CD8-positive, alpha-beta memory T cell (primary cell): ENCODE data around the gene TXNL4A. TPM values are rescaled to one million over a fixed set of nuclear protein-coding genes. Genes with fewer than 3 reads are reported as not detected.
A peak's percentile ranks its signal among the peaks of the same experiment; 100 is the strongest.
"Not testable (repeated sequence)": the region's sequence is repeated elsewhere in the genome, so short reads cannot be mapped to it uniquely, and the experiment has no call there.

Experiments used
- CTCF ChIA-PET: fragments of 350-600 bp; sonication (Branson Sonifier 250); formaldehyde crosslinking; loops from one replicate; lab custom pipeline; 2021; ENCODE audit warnings: antibody characterized with exemption; lab: Charles Lee
- POLR2A ChIA-PET: fragments of 350-600 bp; sonication (Branson Sonifier 250); formaldehyde crosslinking; loops from one replicate; lab custom pipeline; 2021; ENCODE audit warnings: antibody characterized with exemption; lab: Charles Lee
- DNase-seq, 5 donors: peaks; one replicate each; pipeline versions ENCODE4 v3.0.0 to v3.0.0-alpha.2; 2020 to 2022; ENCODE audit warnings: mixed read lengths in 1 of 5
- H3K27ac ChIP-seq: one replicate; pipeline ENCODE4 v1.7.0; 2013; ENCODE audit warnings: low read depth, mild to moderate bottlenecking, low read length, moderate library complexity
- H3K27me3 ChIP-seq: 2 replicates; pipeline ENCODE4 v1.7.0; 2013; ENCODE audit warnings: low read length, mild to moderate bottlenecking; ENCODE audit not compliant: insufficient read depth, poor library complexity, severe bottlenecking
- H3K36me3 ChIP-seq: 2 replicates; pipeline ENCODE4 v1.7.0; 2013; ENCODE audit warnings: mild to moderate bottlenecking, low read length, moderate library complexity; ENCODE audit not compliant: insufficient read depth
- H3K4me1 ChIP-seq: 2 replicates; pipeline ENCODE4 v1.7.0; 2013; ENCODE audit warnings: mild to moderate bottlenecking, low read length, moderate library complexity; ENCODE audit not compliant: insufficient read depth
- H3K4me3 ChIP-seq: 2 replicates; pipeline ENCODE4 v1.7.0; 2013; ENCODE audit warnings: mild to moderate bottlenecking, low read length
- H3K9me3 ChIP-seq: 2 replicates; pipeline ENCODE4 v1.7.0; 2013; ENCODE audit warnings: mild to moderate bottlenecking, low read length
- H3K27ac Mint-ChIP-seq, 8 donors: one replicate each; pipeline ENCODE4 v1.8.0; 2020 to 2021; ENCODE audit warnings: mixed read lengths in 8 of 8, mild to moderate bottlenecking in 6 of 8, inconsistent platforms in 3 of 8, moderate library complexity in 3 of 8
- H3K27me3 Mint-ChIP-seq, 2 donors: one replicate each; pipeline ENCODE4 v1.8.0; 2020 to 2021; ENCODE audit warnings: mixed read lengths in 2 of 2, mild to moderate bottlenecking in 1 of 2, moderate library complexity in 1 of 2
- H3K36me3 Mint-ChIP-seq, 3 donors: one replicate each; pipeline ENCODE4 v1.8.0; 2020 to 2021; ENCODE audit warnings: mixed read lengths in 3 of 3, inconsistent platforms in 1 of 3, mild to moderate bottlenecking in 1 of 3
- H3K4me1 Mint-ChIP-seq, 3 donors: one replicate each; pipeline ENCODE4 v1.8.0; 2020 to 2021; ENCODE audit warnings: mixed read lengths in 3 of 3, inconsistent platforms in 1 of 3, mild to moderate bottlenecking in 1 of 3
- H3K4me3 Mint-ChIP-seq, 7 donors: one replicate each; pipeline ENCODE4 v1.8.0; 2020 to 2021; ENCODE audit warnings: mixed read lengths in 7 of 7, mild to moderate bottlenecking in 6 of 7, moderate library complexity in 4 of 7, inconsistent platforms in 2 of 7
- H3K9me3 Mint-ChIP-seq, 5 donors: one replicate each; pipeline ENCODE4 v1.8.0; 2020 to 2022; ENCODE audit warnings: mixed read lengths in 5 of 5, mild to moderate bottlenecking in 3 of 5, moderate library complexity in 2 of 5, inconsistent platforms in 1 of 5
- polyA plus RNA-seq: library from polyadenylated mRNA; unstranded; fragments of 300-500 nt; fragmentation: Illumina TruSeq; gene quantifications from one replicate; pipeline ENCODE4 v1.2.3, GENCODE V29; 2021
- total RNA-seq, 2 experiments: library from RNA; stranded (reverse); gene quantifications; one replicate each; pipeline ENCODE4 v1.2.3, GENCODE V29; 2021

The TXNL4A gene
- total and polyA plus RNA-seq, 3 experiments from 2014 or later: 198 to 260 (median 202) TPM

GRCh38 chr18:80009661-80010550 lies 21.5 kb upstream of the TXNL4A start:
- Mint-ChIP-seq H3K36me3 (peaks cover 1 to 53% (median 6%) of the 10 kb centered on the region in 3 donors), H3K27me3 (peaks cover 0 to 3% of the 10 kb centered on the region in 2 donors), H3K9me3 (peaks cover 0 to 56% (median 19%) of the 10 kb centered on the region in 5 donors), H3K4me3 (no peak overlapping the region), H3K27ac (no peak overlapping the region), H3K4me1 (no peaks in the 10 kb centered on the region)
- no peak overlapping the region for H3K27ac ChIP-seq
- peaks cover 4% of the 10 kb centered on the region for H3K9me3 ChIP-seq
- H3K27me3 ChIP-seq: no peaks in the 10 kb centered on the region
- H3K4me1 ChIP-seq: no peaks in the 10 kb centered on the region
- ChIA-PET CTCF (no interaction called here), POLR2A (no interaction called here)
- H3K4me3 ChIP-seq: no peak overlapping the region
- DNase-seq: no peak
- H3K36me3 ChIP-seq: no peaks in the 10 kb centered on the region

GRCh38 chr18:80006724-80007123 lies 18.4 kb upstream of the TXNL4A start:
- ChIA-PET POLR2A (no interaction called here), CTCF (no interaction called here)
- Mint-ChIP-seq H3K36me3 (peaks cover 1 to 45% (median 4%) of the 10 kb centered on the region in 3 donors), H3K27ac (no peak overlapping the region), H3K4me3 (no peak overlapping the region), H3K4me1 (no peaks in the 10 kb centered on the region), H3K9me3 (peaks cover 0 to 42% (median 8%) of the 10 kb centered on the region in 5 donors), H3K27me3 (peaks cover 0 to 8% of the 10 kb centered on the region in 2 donors)
- Histone ChIP-seq H3K4me1 (no peaks in the 10 kb centered on the region), H3K9me3 (no peaks in the 10 kb centered on the region), H3K4me3 (no peak overlapping the region), H3K27me3 (no peaks in the 10 kb centered on the region), H3K36me3 (no peaks in the 10 kb centered on the region), H3K27ac (no peak overlapping the region)
- no peak for DNase-seq

GRCh38 chr18:80004600-80005342 lies 16.4 kb upstream of the TXNL4A start:
- CTCF ChIA-PET: no interaction called here
- Histone ChIP-seq H3K27me3 (no peaks in the 10 kb centered on the region), H3K27ac (no peak overlapping the region), H3K4me3 (no peak overlapping the region), H3K36me3 (no peaks in the 10 kb centered on the region), H3K4me1 (no peaks in the 10 kb centered on the region), H3K9me3 (no peaks in the 10 kb centered on the region)
- POLR2A ChIA-PET: no interaction called here
- Mint-ChIP-seq H3K27ac (peak overlapping the region in 1 of 8 donors; percentile 83), H3K27me3 (peaks cover 0 to 8% of the 10 kb centered on the region in 2 donors), H3K4me3 (peak overlapping the region in 1 of 7 donors; percentile 3), H3K36me3 (peaks cover 4 to 35% (median 4%) of the 10 kb centered on the region in 3 donors), H3K4me1 (no peaks in the 10 kb centered on the region), H3K9me3 (peaks cover 7 to 35% (median 14%) of the 10 kb centered on the region in 5 donors)
- DNase-seq: no peak

- H3K9me3 ChIP-seq: no peaks in the 10 kb centered on the region
- no peak for DNase-seq
- Mint-ChIP-seq H3K27ac (no peak overlapping the region), H3K4me3 (no peak overlapping the region), H3K36me3 (peaks cover 0 to 21% (median 3%) of the 10 kb centered on the region in 3 donors), H3K9me3 (peaks cover 4 to 29% (median 12%) of the 10 kb centered on the region in 5 donors), H3K27me3 (peaks cover 0 to 5% of the 10 kb centered on the region in 2 donors), H3K4me1 (no peaks in the 10 kb centered on the region)
- H3K27me3 ChIP-seq: no peaks in the 10 kb centered on the region
- ChIA-PET POLR2A (no interaction called here), CTCF (no interaction called here)
- H3K4me1 ChIP-seq: no peaks in the 10 kb centered on the region
- H3K36me3 ChIP-seq: no peaks in the 10 kb centered on the region
- no peak overlapping the region for H3K27ac ChIP-seq
- H3K4me3 ChIP-seq: no peak overlapping the region
These were observed 14.1 kb upstream of the TXNL4A start for GRCh38 chr18:80002468-80002867.

- H3K4me1 ChIP-seq: no peaks in the 10 kb centered on the region
- POLR2A ChIA-PET: no interaction called here
- H3K9me3 ChIP-seq: no peaks in the 10 kb centered on the region
- H3K27me3 ChIP-seq: no peaks in the 10 kb centered on the region
- H3K27ac ChIP-seq: no peak overlapping the region
- CTCF ChIA-PET: no interaction called here
- Mint-ChIP-seq H3K4me1 (no peaks in the 10 kb centered on the region), H3K4me3 (no peak overlapping the region), H3K36me3 (peaks cover 0 to 15% (median 3%) of the 10 kb centered on the region in 3 donors), H3K27me3 (peaks cover 0 to 5% of the 10 kb centered on the region in 2 donors), H3K9me3 (peaks cover 4 to 20% (median 12%) of the 10 kb centered on the region in 5 donors), H3K27ac (no peak overlapping the region)
- no peak overlapping the region for H3K4me3 ChIP-seq
- no peaks in the 10 kb centered on the region for H3K36me3 ChIP-seq
- no peak for DNase-seq
These were observed 12.5 kb upstream of the TXNL4A start for GRCh38 chr18:80000877-80001276.

GRCh38 chr18:79999701-80000100 lies 11.3 kb upstream of the TXNL4A start:
- CTCF ChIA-PET, H3K4me3 ChIP-seq, DNase-seq, H3K27ac Mint-ChIP-seq, H3K36me3 ChIP-seq, H3K27me3 ChIP-seq, H3K4me3 Mint-ChIP-seq, POLR2A ChIA-PET, H3K27ac ChIP-seq, H3K27me3 Mint-ChIP-seq, H3K4me1 Mint-ChIP-seq, H3K9me3 ChIP-seq, H3K4me1 ChIP-seq: not testable (repeated sequence)
- peaks cover 0 to 15% (median 3%) of the 10 kb centered on the region in 3 donors for H3K36me3 Mint-ChIP-seq
- peaks cover 2 to 18% (median 10%) of the 10 kb centered on the region in 5 donors for H3K9me3 Mint-ChIP-seq

- Mint-ChIP-seq H3K9me3 (no peaks in the 10 kb centered on the region), H3K27ac (no peak overlapping the region), H3K36me3 (peaks cover 0 to 11% (median 4%) of the 10 kb centered on the region in 3 donors), H3K4me1 (peaks cover 19 to 23% (median 19%) of the 10 kb centered on the region in 3 donors), H3K27me3 (peaks cover 0 to 2% of the 10 kb centered on the region in 2 donors), H3K4me3 (peak overlapping the region in 1 of 7 donors; percentile 98)
- H3K4me1 ChIP-seq: peaks cover 19% of the 10 kb centered on the region
- no peaks in the 10 kb centered on the region for H3K9me3 ChIP-seq
- H3K27ac ChIP-seq: no peak overlapping the region
- no peaks in the 10 kb centered on the region for H3K27me3 ChIP-seq
- no peak overlapping the region for H3K4me3 ChIP-seq
- ChIA-PET CTCF (no interaction called here), POLR2A (no interaction called here)
- no peak for DNase-seq
- H3K36me3 ChIP-seq: no peaks in the 10 kb centered on the region
These were observed 3.1 kb upstream of the TXNL4A start for GRCh38 chr18:79991494-79991893.

GRCh38 chr18:79989195-79989497 lies 783 bp upstream of the TXNL4A start:
- H3K4me1 Mint-ChIP-seq: peaks cover 37 to 43% (median 42%) of the 10 kb centered on the region in 3 donors
- Histone ChIP-seq H3K27ac (peak overlapping the region; percentile 96), H3K36me3 (peaks cover 10% of the 10 kb centered on the region), H3K27me3 (no peaks in the 10 kb centered on the region), H3K4me3 (no peak overlapping the region), H3K9me3 (no peaks in the 10 kb centered on the region), H3K4me1 (peaks cover 34% of the 10 kb centered on the region)
- H3K9me3 Mint-ChIP-seq: no peaks in the 10 kb centered on the region
- DNase-seq: no peak
- H3K36me3 Mint-ChIP-seq: peaks cover 0 to 26% (median 2%) of the 10 kb centered on the region in 3 donors
- ChIA-PET CTCF (no interaction called here), POLR2A (interaction anchor here (0.9 to 1.2 kb wide), 2 partner anchors 23 to 45 kb away, joined by 5 to 6 read pairs; partner anchors contain the start of gene RBFA)
- H3K27me3 Mint-ChIP-seq: peaks cover 0 to 2% of the 10 kb centered on the region in 2 donors
- peak overlapping the region; percentile 91 to 98 (median 93) for H3K4me3 Mint-ChIP-seq
- H3K27ac Mint-ChIP-seq: peak overlapping the region; percentile 81 to 99 (median 98)
